BJ (cell line): ENCODE measurements around the gene ENTHD1. TPM values are rescaled to one million over a fixed set of nuclear protein-coding genes. Genes with fewer than 3 reads are reported as not detected.

ENCODE experiments used
- CTCF ChIA-PET: fragments of 350-600 bp; formaldehyde crosslinking; extraction: SDS; loops from one replicate; lab custom pipeline; 2021; ENCODE audit warnings: antibody characterized with exemption, inconsistent platforms; lab: Yijun Ruan, JAX
- POLR2A ChIA-PET: fragments of 300-600 bp; sonication (Branson Sonifier 250); formaldehyde crosslinking; extraction: SDS; loops from one replicate; lab custom pipeline; 2021; ENCODE audit warnings: antibody characterized with exemption; lab: Charles Lee
- DNase-seq: peaks from one replicate; pipeline ENCODE4 v3.0.0-alpha.2; 2011; ENCODE audit warnings: low read depth
- H3K27me3 ChIP-seq: 2 replicates; pipeline ENCODE4 v1.6.0; 2011; ENCODE audit warnings: low read length; ENCODE audit not compliant: control insufficient read depth, insufficient read depth
- H3K36me3 ChIP-seq: 2 replicates; pipeline ENCODE4 v1.5.1; 2011; ENCODE audit warnings: low read length; ENCODE audit not compliant: control insufficient read depth, insufficient read depth
- H3K4me3 ChIP-seq: 2 replicates; pipeline ENCODE4 v1.5.1; 2011; ENCODE audit warnings: low read depth, mild to moderate bottlenecking, control low read depth, low read length
- CTCF ChIP-seq: IDR thresholded peaks from 2 replicates; pipeline ENCODE4 v1.5.1; 2011; ENCODE audit warnings: low read depth, mild to moderate bottlenecking, control low read depth, inconsistent platforms, low read length, moderate library complexity; ENCODE audit not compliant: insufficient read depth
- polyA plus RNA-seq: library from polyadenylated mRNA; depleted of rRNA; stranded (reverse); fragments of >200 nt; gene quantifications from 2 replicates; pipeline ENCODE4 v1.2.3, GENCODE V29; 2011

The ENTHD1 gene
- polyA plus RNA-seq, 1 experiment: not detected

- CTCF ChIA-PET: no interaction called here
- Histone ChIP-seq H3K27me3 (peaks cover 6% of the 10 kb centered on the region), H3K36me3 (no peaks in the 10 kb centered on the region), H3K4me3 (no peak overlapping the region)
- POLR2A ChIA-PET: no interaction called here
- TF ChIP-seq CTCF: no peak
- DNase-seq: no peak
These were observed 60.9 kb downstream of the ENTHD1 start for GRCh38 chr22:39832627-39833074.

- Histone ChIP-seq H3K27me3 (no peaks in the 10 kb centered on the region), H3K4me3 (no peak overlapping the region), H3K36me3 (no peaks in the 10 kb centered on the region)
- CTCF ChIA-PET: no interaction called here
- POLR2A ChIA-PET: no interaction called here
- TF ChIP-seq CTCF: no peak
- DNase-seq: no peak
These were observed 67.9 kb downstream of the ENTHD1 start for GRCh38 chr22:39825661-39826102.

GRCh38 chr22:39821008-39821407, 72.6 kb downstream of the ENTHD1 start:
- POLR2A ChIA-PET: no interaction called here
- Histone ChIP-seq H3K36me3 (no peaks in the 10 kb centered on the region), H3K27me3 (no peaks in the 10 kb centered on the region), H3K4me3 (no peak overlapping the region)
- TF ChIP-seq CTCF: no peak
- DNase-seq: no peak
- CTCF ChIA-PET: interaction anchor here (0.7 kb wide), 1 partner anchor 204 kb away, joined by 3 read pairs; no protein-coding TSS in a partner anchor

- TF ChIP-seq CTCF: no peak
- Histone ChIP-seq H3K36me3 (no peaks in the 10 kb centered on the region), H3K4me3 (no peak overlapping the region), H3K27me3 (no peaks in the 10 kb centered on the region)
- DNase-seq: peak; percentile 19
- ChIA-PET CTCF (interaction anchor here (0.7 kb wide), 1 partner anchor 205 kb away, joined by 3 read pairs; no protein-coding TSS in a partner anchor), POLR2A (no interaction called here)
These were observed 73.3 kb downstream of the ENTHD1 start for GRCh38 chr22:39820256-39820655.

GRCh38 chr22:39819429-39819828, 74.1 kb downstream of the ENTHD1 start:
- CTCF ChIA-PET: no interaction called here
- H3K4me3 ChIP-seq: no peak overlapping the region
- TF ChIP-seq CTCF: no peak
- no peak for DNase-seq
- POLR2A ChIA-PET: no interaction called here
- no peaks in the 10 kb centered on the region for H3K27me3 ChIP-seq
- H3K36me3 ChIP-seq: no peaks in the 10 kb centered on the region
